HCT116 (cell line): ENCODE results near the gene ARID4A. TPM values are rescaled to one million over a fixed set of nuclear protein-coding genes. Genes with fewer than 3 reads are reported as not detected.

Source experiments
- ATAC-seq: fragments of 200-7000 bp; cut with Tn5 transposase; 2 replicates; pipeline ENCODE4 v1.9.1; 2020; ENCODE audit warnings: mild to moderate bottlenecking, moderate library complexity
- BruUV-seq: library from RNA; stranded (reverse); fragments of 400-500 nt; replicated peaks from 2 replicates; lab custom pipeline; 2021; lab: Mats Ljungman, UMichigan
- CTCF ChIA-PET: fragments of 300-600 bp; sonication (Branson Sonifier 250); formaldehyde crosslinking; loops from one replicate; lab custom pipeline; 2021; ENCODE audit warnings: antibody characterized with exemption; lab: Charles Lee
- POLR2A ChIA-PET: fragments of 300-600, 350-600 bp; sonication (Branson Sonifier 250); formaldehyde crosslinking; loops from one replicate; lab custom pipeline; 2021; ENCODE audit warnings: antibody characterized with exemption; lab: Charles Lee
- RAD21 ChIA-PET, 2 experiments: fragments of 300-600 bp; sonication (Branson Sonifier 250); formaldehyde crosslinking; loops; one replicate each; lab custom pipeline; 2023; ENCODE audit warnings: low total read pairs in 2 of 2; ENCODE audit not compliant: uncharacterized antibody in 2 of 2, unreplicated experiment in 2 of 2, low non-redundant PET in 1 of 2; lab: Charles Lee
- DNase-seq: peaks from one replicate; pipeline ENCODE4 v3.0.0-alpha.2; 2010; ENCODE audit warnings: low read depth, low spot score
- H2AFZ ChIP-seq: fragments of 200-600 bp; shearing (Covaris generic), sonication (generic); 2 replicates; pipeline ENCODE4 v1.6.1; 2017; ENCODE audit warnings: low read depth, mixed run types, mixed read lengths, antibody characterized with exemption, low read length; ENCODE audit not compliant: poor library complexity, severe bottlenecking
- H3K27ac ChIP-seq: 2 replicates; pipeline ENCODE4 v1.5.1; 2012; ENCODE audit warnings: low read depth, low read length
- H3K27me3 ChIP-seq: fragments of 200-600 bp; sonication (generic); 2 replicates; pipeline ENCODE4 v1.6.1; 2016; ENCODE audit warnings: mixed run types, low read length, mixed read lengths; ENCODE audit not compliant: insufficient read depth
- H3K36me3 ChIP-seq, 2 experiments: fragments of 200-500 bp in 1 of 2; fragments of 200-600 bp in 1 of 2; sonication (Bioruptor generic) in 1 of 2; sonication (generic) in 1 of 2; 2 replicates each; pipeline versions ENCODE4 v1.5.1 to v1.6.1; 2014 to 2016; ENCODE audit warnings: low read length in 2 of 2, inconsistent platforms in 1 of 2, mixed read lengths in 1 of 2, mixed run types in 1 of 2; ENCODE audit not compliant: insufficient read depth in 2 of 2, control insufficient read depth in 1 of 2
- H3K4me1 ChIP-seq, 2 experiments: fragments of 200-600 bp in 1 of 2; sonication (generic) in 1 of 2; 2 replicates each; pipeline versions ENCODE4 v1.5.1 to v1.6.1; 2012 to 2017; ENCODE audit warnings: low read length in 2 of 2, inconsistent platforms in 1 of 2, mild to moderate bottlenecking in 1 of 2, mixed read lengths in 1 of 2, mixed run types in 1 of 2, moderate library complexity in 1 of 2; ENCODE audit not compliant: insufficient read depth in 2 of 2, control insufficient read depth in 1 of 2
- H3K4me2 ChIP-seq: fragments of 200-600 bp; sonication (generic); 2 replicates; pipeline ENCODE4 v1.6.1; 2017; ENCODE audit warnings: mixed run types, low read length, mixed read lengths
- H3K4me3 ChIP-seq, 2 experiments: fragments of 200-600 bp in 1 of 2; sonication (generic) in 1 of 2; replicated peaks in 1 of 2; 2 replicates each; pipeline ENCODE4 v1.5.1; 2011 to 2016; ENCODE audit warnings: low read length in 2 of 2, control low read depth in 1 of 2, low read depth in 1 of 2, mild to moderate bottlenecking in 1 of 2, mixed read lengths in 1 of 2, mixed run types in 1 of 2
- H3K79me2 ChIP-seq: fragments of 200-600 bp; sonication (generic); 2 replicates; pipeline ENCODE4 v1.6.1; 2017; ENCODE audit warnings: mild to moderate bottlenecking, mixed run types, low read length, moderate library complexity, mixed read lengths; ENCODE audit not compliant: insufficient read depth
- H3K9ac ChIP-seq: fragments of 200-600 bp; sonication (generic); 2 replicates; pipeline ENCODE4 v1.6.1; 2016; ENCODE audit warnings: low read length, mixed read lengths
- H3K9me2 ChIP-seq: fragments of 200-600 bp; sonication (generic), shearing (Covaris generic); 2 replicates; pipeline ENCODE4 v1.6.1; 2017; ENCODE audit warnings: mixed run types, mild to moderate bottlenecking, moderate library complexity; ENCODE audit not compliant: insufficient read depth
- H3K9me3 ChIP-seq, 2 experiments: fragments of 200-500 bp in 1 of 2; fragments of 200-600 bp in 1 of 2; sonication (Bioruptor generic) in 1 of 2; sonication (generic) in 1 of 2; 2 replicates each; pipeline ENCODE4 v1.6.1; 2014 to 2017; ENCODE audit warnings: low read length in 2 of 2, mixed read lengths in 2 of 2, inconsistent platforms in 1 of 2, low read depth in 1 of 2, mild to moderate bottlenecking in 1 of 2, mixed run types in 1 of 2, moderate library complexity in 1 of 2; ENCODE audit not compliant: control insufficient read depth in 1 of 2, insufficient read depth in 1 of 2
- H4K20me1 ChIP-seq: fragments of 200-600 bp; sonication (generic), shearing (Covaris generic); 2 replicates; pipeline ENCODE4 v1.6.1; 2017; ENCODE audit warnings: mixed run types, mild to moderate bottlenecking, moderate library complexity; ENCODE audit not compliant: insufficient read depth
- ATF3 ChIP-seq: IDR thresholded peaks from 2 replicates; pipeline ENCODE4 v1.6.1; 2012
- CBX3 ChIP-seq: IDR thresholded peaks from 2 replicates; pipeline ENCODE4 v1.6.1; 2012; ENCODE audit warnings: low read depth
- CEBPB ChIP-seq: IDR thresholded peaks from 2 replicates; pipeline ENCODE4 v1.6.1; 2012; ENCODE audit warnings: low read depth
- EGR1 ChIP-seq: IDR thresholded peaks from 2 replicates; pipeline ENCODE4 v1.6.1; 2012; ENCODE audit warnings: low read depth
- ELF1 ChIP-seq: IDR thresholded peaks from 2 replicates; pipeline ENCODE4 v1.6.1; 2012; ENCODE audit warnings: low read depth, borderline replicate concordance
- EZH2 ChIP-seq: fragments of 200-600 bp; sonication (generic); IDR thresholded peaks from 2 replicates; pipeline ENCODE4 v1.6.1; 2017; ENCODE audit warnings: antibody characterized with exemption, mixed run types
- EZH2phosphoT487 ChIP-seq: fragments of 200-600 bp; IDR thresholded peaks from 2 replicates; pipeline ENCODE4 v1.6.1; 2018; ENCODE audit warnings: antibody characterized with exemption, borderline replicate concordance
- FOSL1 ChIP-seq: IDR thresholded peaks from 2 replicates; pipeline ENCODE4 v1.6.1; 2012; ENCODE audit warnings: low read depth
- JUND ChIP-seq: IDR thresholded peaks from 2 replicates; pipeline ENCODE4 v1.6.1; 2012
- MAX ChIP-seq: IDR thresholded peaks from 2 replicates; pipeline ENCODE4 v1.6.1; 2012
- POLR2A ChIP-seq: IDR thresholded peaks from 2 replicates; pipeline ENCODE4 v1.7.0; 2011; ENCODE audit warnings: borderline replicate concordance; ENCODE audit not compliant: insufficient read depth, insufficient read length; ENCODE audit errors: extremely low read depth
- RAD21 ChIP-seq: IDR thresholded peaks from 2 replicates; pipeline ENCODE4 v1.6.1; 2012; ENCODE audit warnings: low read depth, mild to moderate bottlenecking
- REST ChIP-seq: IDR thresholded peaks from 2 replicates; pipeline ENCODE4 v1.6.1; 2012; ENCODE audit warnings: low read depth
- SIN3A ChIP-seq: IDR thresholded peaks from 2 replicates; pipeline ENCODE4 v1.6.1; 2012; ENCODE audit warnings: low read depth
- SP1 ChIP-seq: IDR thresholded peaks from 2 replicates; pipeline ENCODE4 v1.6.1; 2012; ENCODE audit warnings: low read depth
- SRF ChIP-seq: IDR thresholded peaks from 2 replicates; pipeline ENCODE4 v1.6.1; 2012; ENCODE audit warnings: low read depth
- TCF7L2 ChIP-seq: IDR thresholded peaks from 2 replicates; pipeline ENCODE4 v1.7.0; 2011; ENCODE audit warnings: borderline replicate concordance, inconsistent platforms; ENCODE audit not compliant: insufficient read depth, insufficient read length; ENCODE audit errors: extremely low read depth
- YY1 ChIP-seq: IDR thresholded peaks from 2 replicates; pipeline ENCODE4 v1.6.1; 2011; ENCODE audit warnings: low read length, low read depth, moderate library complexity, mild to moderate bottlenecking; ENCODE audit not compliant: insufficient replicate concordance; ENCODE audit errors: extremely low read depth
- ZBTB33 ChIP-seq: IDR thresholded peaks from 2 replicates; pipeline ENCODE4 v1.6.1; 2011; ENCODE audit warnings: mild to moderate bottlenecking, low read length, moderate library complexity; ENCODE audit not compliant: insufficient replicate concordance; ENCODE audit errors: extremely low read depth
- ZNF274 ChIP-seq: fragments of 200-500 bp; sonication (Bioruptor generic); IDR thresholded peaks from 2 replicates; pipeline ENCODE4 v1.6.1; 2014; ENCODE audit warnings: mild to moderate bottlenecking, low read depth, low read length, inconsistent platforms
- intact Hi-C: fragments of 100-400 bp; cut with micrococcal nuclease; formaldehyde crosslinking; loops from 2 replicates; pipeline ENCODE4 v1.10.0; 2022
- total RNA-seq: library from RNA; stranded (reverse); gene quantifications from one replicate; pipeline ENCODE4 v1.2.1, GENCODE V29; 2021; ENCODE audit not compliant: unreplicated experiment

ARID4A gene
- total RNA-seq, 1 experiment from 2014 or later: 13.9 TPM

- TF ChIP-seq POLR2A: no peak
- TF ChIP-seq, all 23 proteins: peak for 0
These were observed 116.5 kb downstream of the ARID4A start (continued) for GRCh38 chr14:58414845-58415244.

- no peak overlapping the region for H2AFZ ChIP-seq
- ChIA-PET POLR2A (no interaction called here), CTCF (no interaction called here), RAD21 (no interaction called here)
- DNase-seq (no peak), ATAC-seq (no peak)
- TF ChIP-seq ZNF274: no peak
- TF ChIP-seq CBX3: no peak
- TF ChIP-seq EZH2phosphoT487: no peak
- no peak for TF ChIP-seq JUND
- TF ChIP-seq REST: no peak
- TF ChIP-seq RAD21: no peak
- TF ChIP-seq EGR1: no peak
- no peak for TF ChIP-seq CEBPB
- TF ChIP-seq YY1: no peak
- no peak for TF ChIP-seq SIN3A
- no peak for TF ChIP-seq FOSL1
- TF ChIP-seq ATF3: no peak
- no peak for TF ChIP-seq ZBTB33
- TF ChIP-seq SRF: no peak
- TF ChIP-seq MAX: no peak
- no peak for TF ChIP-seq TCF7L2
- no peak for TF ChIP-seq SP1
- no peak for TF ChIP-seq ELF1
- no peak for TF ChIP-seq EZH2
- TF ChIP-seq POLR2A: no peak
- H4K20me1 ChIP-seq: peaks cover 7% of the 10 kb centered on the region; the same call in 1 of the 2 replicates
- H3K4me3 ChIP-seq: no peak overlapping the region
- no peaks in the 10 kb centered on the region for H3K27me3 ChIP-seq
- H3K9me3 ChIP-seq: peaks cover 0 to 5% of the 10 kb centered on the region in 2 experiments; a peak in 1 of 4 replicates
- intact Hi-C loops: no loop called here
- no peak overlapping the region for H3K4me2 ChIP-seq
- H3K36me3 ChIP-seq: peaks cover 21 to 39% of the 10 kb centered on the region in 2 experiments
- H3K79me2 ChIP-seq: peaks cover 75% of the 10 kb centered on the region
- no peaks in the 10 kb centered on the region for H3K4me1 ChIP-seq
- no peak overlapping the region for H3K9ac ChIP-seq
- H3K27ac ChIP-seq: no peak overlapping the region
- no TSS peak for BruUV-seq
- H3K9me2 ChIP-seq: no peaks in the 10 kb centered on the region
These were observed 117.5 kb downstream of the ARID4A start for GRCh38 chr14:58415636-58416547.
